Measurements from ENCODE around the gene EPN3. TPM values are rescaled to one million over a fixed set of nuclear protein-coding genes. Genes with fewer than 3 reads are reported as not detected.

The EPN3 gene
- total RNA-seq, 1 donor from 2014 or later, result not detected

DNA sequence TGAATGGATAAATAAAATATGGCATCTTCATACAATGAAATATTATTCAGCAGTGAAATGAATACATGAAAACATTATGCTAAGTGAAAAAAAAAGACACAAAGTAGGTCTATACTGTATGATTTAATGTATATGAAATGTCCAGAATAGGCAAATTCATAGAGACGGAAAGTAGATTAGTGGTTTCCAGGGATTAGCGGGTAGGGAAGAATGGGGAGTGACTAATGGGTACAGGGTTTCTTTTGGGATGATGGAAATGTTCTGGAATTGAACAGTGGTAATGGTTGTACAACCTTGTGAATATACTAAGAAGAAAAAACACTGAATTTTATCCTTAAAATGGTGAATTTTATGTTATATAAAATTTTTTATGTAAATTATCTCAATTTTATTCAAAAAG, 32.8 kb upstream of the EPN3 start:
- Mint-ChIP-seq H3K27me3 (ENCODE audit: low read depth) (no peaks in the 10 kb centered on the region), H3K4me3 (ENCODE audit: low read depth) (no peak overlapping the region), H3K9me3 (no peaks in the 10 kb centered on the region), H3K36me3 (ENCODE audit: low read depth) (no peaks in the 10 kb centered on the region), H3K27ac (no peak overlapping the region), H3K4me1 (ENCODE audit: low read depth) (peaks cover 12% of the 10 kb centered on the region)
- intact Hi-C loops (cut with micrococcal nuclease), result no loop called here
- DNase-seq (ENCODE audit: low spot score), result no peak

DNA sequence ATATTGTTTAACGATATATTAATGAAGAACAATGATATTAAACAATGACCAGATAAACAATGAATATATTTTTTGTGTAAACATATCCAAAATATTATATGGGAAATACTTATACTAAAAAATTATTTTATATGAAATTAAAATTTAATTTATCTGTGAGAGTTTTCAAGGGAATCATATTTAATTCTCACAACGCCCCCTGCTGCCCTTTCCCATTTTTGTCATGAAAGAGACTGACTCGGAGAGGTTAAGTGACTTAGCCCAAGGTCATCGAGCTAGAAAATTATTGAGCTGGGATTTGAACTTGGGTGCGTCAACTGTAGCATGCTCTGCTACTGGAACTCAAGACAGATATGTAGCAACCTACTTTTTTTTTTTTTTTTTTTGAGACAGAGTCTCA, 31.5 kb upstream of the EPN3 start:
- no peaks in the 10 kb centered on the region for H3K36me3 Mint-ChIP-seq (ENCODE audit: low read depth)
- H3K9me3 Mint-ChIP-seq, result no peaks in the 10 kb centered on the region
- intact Hi-C loops (cut with micrococcal nuclease), result no loop called here
- peaks cover 13% of the 10 kb centered on the region for H3K4me1 Mint-ChIP-seq (ENCODE audit: low read depth)
- no peak overlapping the region for H3K4me3 Mint-ChIP-seq (ENCODE audit: low read depth)
- no peak overlapping the region for H3K27ac Mint-ChIP-seq
- H3K27me3 Mint-ChIP-seq (ENCODE audit: low read depth), result no peaks in the 10 kb centered on the region
- DNase-seq (ENCODE audit: low spot score), result no peak

DNA sequence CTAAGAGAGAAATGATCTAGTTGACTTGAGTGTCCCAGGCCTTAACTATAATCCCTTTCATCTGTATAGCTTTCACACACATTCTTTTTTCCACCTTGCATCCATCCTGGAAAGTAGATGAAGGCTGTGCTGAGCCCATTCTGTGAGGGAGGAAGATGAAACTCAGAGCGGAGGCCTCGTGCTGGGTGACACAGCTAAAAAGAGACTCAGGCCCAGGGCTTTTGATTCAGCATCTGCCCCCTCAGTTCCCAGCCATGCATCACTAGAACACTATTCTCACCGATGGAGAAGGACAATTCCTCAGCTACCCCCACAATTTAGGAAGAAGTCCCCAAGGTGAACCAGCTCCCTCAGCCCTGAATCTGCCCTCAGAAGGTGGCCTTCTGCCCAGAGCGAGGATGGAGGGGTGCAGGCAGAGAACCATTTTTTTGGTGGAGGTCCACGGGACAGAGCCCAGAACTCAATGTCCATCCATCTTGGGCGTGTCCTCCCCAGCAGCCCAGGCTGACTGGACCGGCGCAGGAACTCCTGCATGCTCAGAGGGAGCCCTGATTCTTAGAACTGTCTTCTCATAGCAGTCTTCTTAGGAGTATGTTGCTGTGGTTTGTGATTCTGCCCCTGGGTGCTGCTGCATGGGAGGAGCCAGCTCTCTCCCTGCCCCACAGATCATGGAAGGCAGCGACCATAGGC, 30.1 kb upstream of the EPN3 start:
- no peak overlapping the region for H3K4me3 Mint-ChIP-seq (ENCODE audit: low read depth)
- DNase-seq (ENCODE audit: low spot score), result no peak
- intact Hi-C loops (cut with micrococcal nuclease), result no loop called here
- no peaks in the 10 kb centered on the region for H3K27me3 Mint-ChIP-seq (ENCODE audit: low read depth)
- no peaks in the 10 kb centered on the region for H3K36me3 Mint-ChIP-seq (ENCODE audit: low read depth)
- peaks cover 14% of the 10 kb centered on the region for H3K4me1 Mint-ChIP-seq (ENCODE audit: low read depth)
- no peak overlapping the region for H3K27ac Mint-ChIP-seq
- no peaks in the 10 kb centered on the region for H3K9me3 Mint-ChIP-seq

DNA sequence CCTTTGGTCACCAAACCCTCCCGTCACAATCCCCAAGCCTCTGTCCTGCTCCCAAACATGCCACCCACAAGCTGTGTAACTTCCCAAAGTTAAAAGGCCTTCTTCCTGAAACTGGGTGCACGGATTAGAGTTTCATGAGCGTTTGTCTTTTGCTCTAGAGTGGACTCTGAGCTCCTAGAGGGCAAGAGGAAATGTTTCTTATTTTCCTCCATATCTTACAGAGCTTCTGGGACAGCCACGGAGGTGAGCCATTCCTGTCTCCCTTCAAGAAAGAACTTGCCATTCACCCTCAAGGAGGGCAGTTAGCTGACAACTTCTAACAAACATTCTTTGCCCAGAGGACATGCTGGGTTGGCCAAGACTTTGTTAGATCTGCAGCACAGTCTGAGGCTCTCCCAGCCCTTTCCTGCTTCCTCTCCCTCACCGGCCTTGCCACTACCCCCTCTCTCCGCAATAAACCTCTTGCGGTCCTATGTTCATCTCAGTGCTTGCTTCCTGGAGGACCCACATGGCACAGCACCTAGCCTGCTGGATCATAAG, 26.9 kb upstream of the EPN3 start:
- H3K9me3 Mint-ChIP-seq, result no peaks in the 10 kb centered on the region
- H3K4me3 Mint-ChIP-seq (ENCODE audit: low read depth), result no peak overlapping the region
- no peak overlapping the region for H3K27ac Mint-ChIP-seq
- H3K27me3 Mint-ChIP-seq (ENCODE audit: low read depth), result no peaks in the 10 kb centered on the region
- intact Hi-C loops (cut with micrococcal nuclease), result no loop called here
- DNase-seq (ENCODE audit: low spot score), result no peak
- H3K36me3 Mint-ChIP-seq (ENCODE audit: low read depth), result no peaks in the 10 kb centered on the region
- H3K4me1 Mint-ChIP-seq (ENCODE audit: low read depth), result peaks cover 35% of the 10 kb centered on the region

DNA sequence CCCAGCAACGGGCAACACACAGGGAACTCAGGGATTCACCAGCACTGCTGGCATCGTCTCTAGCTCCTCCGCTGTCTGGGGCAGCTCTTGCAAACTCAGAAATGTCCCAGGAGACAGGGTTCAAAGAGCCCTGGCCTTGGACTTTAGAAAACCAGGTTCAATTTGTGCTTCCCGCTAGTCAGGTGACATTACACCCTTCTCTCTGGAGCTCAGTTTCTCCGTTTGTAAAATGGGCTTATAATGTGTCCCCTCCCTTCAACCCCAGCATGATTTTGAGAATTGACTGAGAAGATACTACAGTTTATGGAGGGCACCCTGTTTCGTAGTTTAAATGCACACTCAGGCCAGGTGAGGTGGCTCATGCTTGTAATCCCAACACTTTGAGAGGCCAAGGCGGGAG, 26.2 kb upstream of the EPN3 start:
- Mint-ChIP-seq H3K4me3 (ENCODE audit: low read depth) (no peak overlapping the region), H3K36me3 (ENCODE audit: low read depth) (no peaks in the 10 kb centered on the region), H3K27me3 (ENCODE audit: low read depth) (no peaks in the 10 kb centered on the region), H3K4me1 (ENCODE audit: low read depth) (peaks cover 42% of the 10 kb centered on the region), H3K27ac (no peak overlapping the region), H3K9me3 (no peaks in the 10 kb centered on the region)
- no peak for DNase-seq (ENCODE audit: low spot score)
- intact Hi-C loops (cut with micrococcal nuclease), result no loop called here

DNA sequence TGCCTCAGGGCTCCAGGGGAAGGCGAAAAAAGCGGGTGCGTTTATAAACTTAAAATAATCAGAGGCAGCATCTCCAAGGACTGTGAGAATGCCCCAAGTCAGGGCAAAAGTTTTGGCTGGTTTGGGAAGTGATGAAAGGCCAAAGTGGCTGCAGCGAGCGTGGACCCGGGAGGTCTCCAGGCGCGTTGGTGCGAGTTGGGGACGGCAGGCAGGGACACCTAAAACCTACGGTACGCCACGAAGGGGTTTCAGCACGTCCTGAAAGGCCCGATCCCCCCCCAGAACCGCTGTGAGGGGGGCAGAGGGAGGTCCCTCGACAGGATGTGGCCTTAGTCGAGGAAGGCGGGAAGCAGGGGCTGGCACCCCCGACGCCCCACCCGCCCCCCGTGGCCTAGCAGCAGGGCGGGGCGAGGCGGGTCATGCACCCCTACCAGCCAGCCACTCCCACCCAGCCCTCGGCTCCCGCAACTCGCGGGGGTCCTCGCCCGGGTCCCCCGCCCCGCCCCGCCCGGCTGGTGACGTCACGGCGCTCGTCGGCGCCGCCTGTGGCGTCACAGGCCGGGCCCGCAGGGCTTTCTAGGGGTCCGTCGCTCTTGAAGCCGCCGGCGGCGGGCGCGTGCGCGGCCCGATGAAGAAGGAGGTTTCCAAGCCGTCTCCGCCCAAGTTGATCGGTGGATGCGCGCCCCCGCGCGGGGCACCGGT, 24.5 kb upstream of the EPN3 start, which contains the start of gene MYCBPAP:
Gene MYCBPAP (plus strand): TSS at position 569 of the 702 bp plus-strand sequence. CDS start 236 bp downstream, outside the sequence.
- Mint-ChIP-seq H3K27ac (peak within 1 kb of the TSS; percentile 90), H3K9me3 (no peaks in the 10 kb centered on the region), H3K4me1 (ENCODE audit: low read depth) (peaks cover 49% of the 10 kb centered on the region), H3K4me3 (ENCODE audit: low read depth) (peak within 1 kb of the TSS; percentile 90), H3K36me3 (ENCODE audit: low read depth) (no peaks in the 10 kb centered on the region), H3K27me3 (ENCODE audit: low read depth) (no peaks in the 10 kb centered on the region)
- DNase-seq (ENCODE audit: low spot score), result peak; percentile 79
- intact Hi-C loops (cut with micrococcal nuclease), result loop anchor here (2.0 kb wide), 1 partner anchor 29 kb away; the partner anchor contains the start of gene RSAD1

DNA sequence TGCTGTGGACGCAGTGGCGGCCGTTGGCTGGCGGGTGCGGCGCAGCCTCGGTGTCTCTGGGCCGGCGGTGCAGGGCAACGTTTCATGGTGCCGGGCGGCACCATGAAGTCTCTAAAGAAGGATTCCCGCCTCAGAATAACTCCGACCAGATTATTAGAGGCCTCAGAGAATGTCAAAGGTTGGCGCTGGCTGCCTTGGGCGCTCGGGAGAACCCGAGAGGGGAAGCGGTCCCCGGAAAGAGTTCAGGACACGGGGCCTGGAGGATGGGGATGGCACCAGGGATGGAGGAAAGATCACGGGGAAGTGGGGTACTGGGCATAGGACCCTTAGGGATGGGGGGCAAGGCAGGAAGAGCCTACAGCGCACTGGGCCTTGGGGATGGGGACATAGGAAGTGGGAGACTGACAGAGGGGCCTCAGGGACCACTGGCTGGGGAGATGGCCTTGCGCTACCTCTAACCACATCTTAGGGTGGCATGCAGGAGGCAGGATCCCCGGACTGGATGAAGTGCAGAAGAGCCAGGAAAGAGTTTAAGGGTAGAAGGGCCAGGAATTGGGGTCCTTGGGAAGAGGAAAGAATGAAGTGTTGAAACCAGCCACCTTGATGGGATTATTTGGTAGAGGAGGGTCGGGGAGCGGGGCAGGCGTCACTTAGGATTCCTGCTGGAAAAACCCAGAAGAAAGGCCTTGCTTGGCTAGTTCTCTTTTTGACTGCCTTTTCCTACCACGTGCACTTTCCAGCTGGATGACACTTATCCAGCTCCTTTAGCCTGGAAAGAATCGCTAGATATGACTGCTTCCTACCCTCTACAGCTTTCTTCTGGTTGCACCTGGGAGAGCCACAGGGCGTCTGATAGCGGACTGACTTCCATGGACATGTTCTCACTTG, 23.7 kb upstream of the EPN3 start:
- Mint-ChIP-seq H3K27me3 (ENCODE audit: low read depth) (no peaks in the 10 kb centered on the region), H3K9me3 (no peaks in the 10 kb centered on the region), H3K4me3 (ENCODE audit: low read depth) (peak overlapping the region; percentile 90), H3K27ac (peak overlapping the region; percentile 85), H3K36me3 (ENCODE audit: low read depth) (no peaks in the 10 kb centered on the region), H3K4me1 (ENCODE audit: low read depth) (peaks cover 46% of the 10 kb centered on the region)
- intact Hi-C loops (cut with micrococcal nuclease), result loop anchor here (2.0 kb wide), 1 partner anchor 30 kb away; the partner anchor contains the start of gene RSAD1
- no peak for DNase-seq (ENCODE audit: low spot score)

DNA sequence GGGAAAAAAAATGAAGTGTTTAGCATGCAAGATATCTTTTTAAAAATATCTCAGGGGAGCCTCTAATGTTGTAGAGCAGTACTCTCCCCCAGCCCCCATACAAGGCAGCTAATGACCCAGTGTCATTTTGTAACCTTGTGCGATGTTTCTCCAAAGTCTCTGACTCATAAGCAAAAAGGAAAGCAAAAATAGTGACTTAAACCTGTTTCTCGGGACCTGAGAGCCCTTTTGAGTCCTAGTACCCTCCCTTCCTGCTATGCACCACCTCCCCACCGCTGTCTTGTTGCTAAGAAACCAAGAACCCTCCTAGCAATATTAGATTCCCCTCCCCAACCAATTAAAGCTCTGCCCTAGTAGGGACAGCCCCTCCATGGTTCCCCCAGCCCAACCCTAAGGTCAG, 21.5 kb upstream of the EPN3 start:
- no peaks in the 10 kb centered on the region for H3K9me3 Mint-ChIP-seq
- intact Hi-C loops (cut with micrococcal nuclease), result loop anchor here (2.0 kb wide), 1 partner anchor 32 kb away; no protein-coding TSS in a partner anchor
- H3K4me3 Mint-ChIP-seq (ENCODE audit: low read depth), result no peak overlapping the region
- peaks cover 39% of the 10 kb centered on the region for H3K4me1 Mint-ChIP-seq (ENCODE audit: low read depth)
- no peaks in the 10 kb centered on the region for H3K27me3 Mint-ChIP-seq (ENCODE audit: low read depth)
- peak overlapping the region; percentile 84 for H3K27ac Mint-ChIP-seq
- no peaks in the 10 kb centered on the region for H3K36me3 Mint-ChIP-seq (ENCODE audit: low read depth)
- DNase-seq (ENCODE audit: low spot score), result peak; percentile 66

DNA sequence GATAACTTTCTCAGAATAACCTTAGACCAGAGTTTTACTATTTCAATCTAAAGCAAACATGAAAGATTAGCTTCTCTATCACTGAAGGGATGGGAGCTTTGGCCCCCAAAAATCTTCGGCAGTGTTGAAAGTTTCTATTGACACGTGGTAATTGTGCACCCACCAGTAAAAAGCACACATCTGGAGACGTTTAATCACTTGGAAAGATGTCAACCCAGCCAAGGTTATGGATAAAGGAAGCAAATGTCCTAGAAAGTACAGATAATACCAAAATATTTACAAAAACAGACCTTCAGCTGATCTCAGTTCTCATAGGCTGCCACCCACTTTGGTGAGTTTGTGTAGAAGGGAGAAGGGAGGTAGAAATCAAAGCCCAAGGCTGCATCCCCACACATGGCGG, 19.0 kb upstream of the EPN3 start:
- Mint-ChIP-seq H3K4me1 (ENCODE audit: low read depth) (peaks cover 40% of the 10 kb centered on the region), H3K4me3 (ENCODE audit: low read depth) (no peak overlapping the region), H3K9me3 (no peaks in the 10 kb centered on the region), H3K27ac (no peak overlapping the region), H3K36me3 (ENCODE audit: low read depth) (no peaks in the 10 kb centered on the region), H3K27me3 (ENCODE audit: low read depth) (no peaks in the 10 kb centered on the region)
- DNase-seq (ENCODE audit: low spot score), result no peak
- intact Hi-C loops (cut with micrococcal nuclease), result no loop called here

DNA sequence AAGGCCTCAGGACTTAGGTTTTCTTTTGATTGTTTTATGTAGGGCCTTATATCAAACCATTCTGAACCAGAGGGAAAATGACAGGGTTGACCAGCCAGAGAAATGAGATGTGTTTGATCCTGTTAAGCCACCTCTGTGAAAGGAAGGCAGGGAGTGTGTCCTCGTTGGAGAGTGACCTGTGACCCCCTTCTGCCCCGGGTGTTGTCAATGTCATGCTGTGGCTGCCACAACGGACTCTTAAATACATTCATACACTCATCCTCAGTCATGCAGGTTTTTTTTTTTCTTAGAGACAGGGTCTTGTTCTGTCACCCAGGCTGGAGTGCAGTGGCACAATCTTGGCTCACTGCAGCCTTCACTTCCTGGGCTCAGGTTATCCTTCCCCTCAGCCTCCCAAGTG, 18.1 kb upstream of the EPN3 start:
- intact Hi-C loops (cut with micrococcal nuclease), result no loop called here
- H3K27me3 Mint-ChIP-seq (ENCODE audit: low read depth), result no peaks in the 10 kb centered on the region
- H3K9me3 Mint-ChIP-seq, result no peaks in the 10 kb centered on the region
- H3K27ac Mint-ChIP-seq, result no peak overlapping the region
- H3K4me3 Mint-ChIP-seq (ENCODE audit: low read depth), result no peak overlapping the region
- H3K36me3 Mint-ChIP-seq (ENCODE audit: low read depth), result no peaks in the 10 kb centered on the region
- peaks cover 32% of the 10 kb centered on the region for H3K4me1 Mint-ChIP-seq (ENCODE audit: low read depth)
- no peak for DNase-seq (ENCODE audit: low spot score)

DNA sequence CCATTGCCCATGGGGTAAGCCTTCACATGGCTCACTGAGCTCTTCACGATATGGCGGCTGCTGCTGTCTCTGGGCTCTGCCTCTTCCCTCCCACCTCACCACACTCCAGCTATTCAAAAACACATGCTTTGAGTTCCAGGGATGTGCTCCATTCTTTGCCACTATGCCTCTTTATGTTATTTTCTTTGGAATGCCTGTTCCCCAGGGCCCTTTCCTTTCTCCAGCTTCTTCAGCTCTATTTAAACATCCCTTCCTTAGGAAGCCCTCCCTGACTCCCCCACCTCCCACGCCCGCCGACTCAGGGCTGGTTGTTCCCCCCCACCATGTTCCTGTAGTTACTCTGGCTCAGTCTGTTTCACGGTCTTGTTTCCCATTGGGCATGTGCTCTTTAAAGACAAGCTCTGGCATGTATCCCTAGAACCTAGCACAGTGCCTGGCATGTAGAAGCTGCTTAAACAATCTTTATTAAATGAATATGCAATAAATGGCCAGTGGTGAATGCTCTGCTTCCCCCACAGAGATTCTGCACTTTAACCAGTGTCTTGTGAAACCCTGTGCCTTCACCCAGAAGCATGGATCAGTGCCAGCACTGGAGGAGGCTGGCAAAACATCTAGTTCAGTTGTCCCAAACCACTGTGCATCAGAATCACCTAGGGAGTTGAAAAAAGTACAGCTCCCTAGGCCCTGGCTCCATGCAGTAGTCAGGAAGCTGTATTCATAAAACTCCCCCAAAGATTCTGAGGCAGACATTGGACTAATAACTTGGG, 17.4 kb upstream of the EPN3 start:
- no peaks in the 10 kb centered on the region for H3K27me3 Mint-ChIP-seq (ENCODE audit: low read depth)

DNA sequence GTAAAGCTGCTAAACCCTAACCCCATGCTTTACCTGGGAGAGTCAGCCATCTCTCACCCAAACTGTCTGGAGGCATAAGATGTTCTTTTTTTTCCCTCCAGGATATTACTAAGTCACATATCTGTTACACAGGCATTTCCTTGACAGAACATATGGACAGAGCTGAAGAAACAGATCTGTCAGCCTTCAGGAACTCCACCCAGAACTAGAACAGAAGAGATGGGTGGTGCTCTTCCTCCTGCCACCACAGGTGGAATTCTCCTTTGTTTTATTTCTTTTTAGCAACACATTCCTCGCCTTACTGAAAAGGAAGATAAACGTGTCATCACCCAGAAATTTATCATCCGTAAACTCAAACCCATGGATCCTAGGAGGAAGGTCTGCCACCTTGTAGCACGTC, 15.5 kb upstream of the EPN3 start:
- H3K27ac Mint-ChIP-seq, result no peak overlapping the region
- intact Hi-C loops (cut with micrococcal nuclease), result no loop called here
- H3K9me3 Mint-ChIP-seq, result no peaks in the 10 kb centered on the region
- peaks cover 10% of the 10 kb centered on the region for H3K4me1 Mint-ChIP-seq (ENCODE audit: low read depth)
- no peaks in the 10 kb centered on the region for H3K27me3 Mint-ChIP-seq (ENCODE audit: low read depth)
- H3K36me3 Mint-ChIP-seq (ENCODE audit: low read depth), result no peaks in the 10 kb centered on the region
- DNase-seq (ENCODE audit: low spot score), result no peak
- H3K4me3 Mint-ChIP-seq (ENCODE audit: low read depth), result no peak overlapping the region

More for the DNA sequence above, 17.4 kb upstream of the EPN3 start:
- H3K27ac Mint-ChIP-seq, result no peak overlapping the region
- intact Hi-C loops (cut with micrococcal nuclease), result no loop called here
- H3K9me3 Mint-ChIP-seq, result no peaks in the 10 kb centered on the region
- H3K36me3 Mint-ChIP-seq (ENCODE audit: low read depth), result no peaks in the 10 kb centered on the region
- H3K4me3 Mint-ChIP-seq (ENCODE audit: low read depth), result no peak overlapping the region
- DNase-seq (ENCODE audit: low spot score), result no peak
- H3K4me1 Mint-ChIP-seq (ENCODE audit: low read depth), result peaks cover 25% of the 10 kb centered on the region

All from activated T-helper 2 cell treated with anti-CD3 and anti-CD28 coated beads, Interferon-gamma antibody, Interleukin-2, Interleukin-4, amounts not matched to agents 10 μg/mL and 5 μg/mL and 100 μg/mL, durations not matched to agents 14 hours and 24 hours and 36 hours (primary cell).